Hepatocyte (in vitro differentiated cells): ENCODE data around the gene SLC7A8. TPM values are rescaled to one million over a fixed set of nuclear protein-coding genes. Genes with fewer than 3 reads are reported as not detected.
A peak's percentile ranks its signal among the peaks of the same experiment; 100 is the strongest.

Source experiments
- DNase-seq: peaks from one replicate; pipeline ENCODE4 v3.0.0-alpha.2; 2016; ENCODE audit warnings: low spot score
- H2AFZ ChIP-seq: fragments of 200-600 bp; sonication (generic); 2 replicates; pipeline ENCODE4 v1.6.0; 2016; ENCODE audit warnings: antibody characterized with exemption, mild to moderate bottlenecking
- H3K27ac ChIP-seq: fragments of 200-600 bp; sonication (generic); 2 replicates; pipeline ENCODE4 v1.5.1; 2016; ENCODE audit warnings: mild to moderate bottlenecking
- H3K27me3 ChIP-seq: fragments of 200-600 bp; sonication (generic); 2 replicates; pipeline ENCODE4 v1.6.1; 2016
- H3K36me3 ChIP-seq: fragments of 200-600 bp; sonication (generic); replicated peaks from 2 replicates; pipeline ENCODE4 v1.5.1; 2016; ENCODE audit warnings: low read depth; ENCODE audit not compliant: insufficient read depth
- H3K4me1 ChIP-seq: fragments of 200-600 bp; sonication (generic); 2 replicates; pipeline ENCODE4 v1.5.1; 2016; ENCODE audit warnings: mild to moderate bottlenecking, moderate library complexity; ENCODE audit not compliant: insufficient read depth
- H3K4me2 ChIP-seq: fragments of 200-600 bp; sonication (generic); 2 replicates; pipeline ENCODE4 v1.6.0; 2016
- H3K4me3 ChIP-seq: fragments of 200-600 bp; sonication (generic); 2 replicates; pipeline ENCODE4 v1.5.1; 2016; ENCODE audit warnings: mild to moderate bottlenecking
- H3K79me2 ChIP-seq: fragments of 200-600 bp; sonication (generic); 2 replicates; pipeline ENCODE4 v1.6.0; 2017; ENCODE audit warnings: mild to moderate bottlenecking
- H3K9me2 ChIP-seq: fragments of 200-600 bp; sonication (generic); replicated peaks from 2 replicates; pipeline ENCODE4 v1.6.0; 2017; ENCODE audit warnings: mild to moderate bottlenecking; ENCODE audit not compliant: insufficient read depth
- H3K9me3 ChIP-seq: fragments of 200-600 bp; sonication (generic); 2 replicates; pipeline ENCODE4 v1.5.1; 2016; ENCODE audit warnings: low read depth, mild to moderate bottlenecking
- H4K20me1 ChIP-seq: fragments of 200-600 bp; sonication (generic); 2 replicates; pipeline ENCODE4 v1.6.0; 2016; ENCODE audit warnings: mild to moderate bottlenecking; ENCODE audit not compliant: insufficient read depth, poor library complexity, severe bottlenecking
- CTCF ChIP-seq: fragments of 200-600 bp; sonication (generic); IDR thresholded peaks from 2 replicates; pipeline ENCODE4 v1.5.1; 2016; ENCODE audit warnings: antibody characterized with exemption, mild to moderate bottlenecking; ENCODE audit not compliant: poor library complexity
- EZH2 ChIP-seq: fragments of 200-600 bp; sonication (generic); IDR thresholded peaks from 2 replicates; pipeline ENCODE4 v1.6.1; 2016; ENCODE audit warnings: antibody characterized with exemption, mild to moderate bottlenecking, borderline replicate concordance
- EZH2phosphoT487 ChIP-seq: fragments of 200-600 bp; sonication (generic); IDR thresholded peaks from one replicate; pipeline ENCODE4 v1.6.1; 2018; ENCODE audit warnings: antibody characterized with exemption, mild to moderate bottlenecking, low read depth, moderate library complexity; ENCODE audit not compliant: unreplicated experiment, severe bottlenecking
- WGBS: methylation state at CpG from one replicate; pipeline ENCODE4 v1.1.6; 2016; ENCODE audit warnings: low lambda C conversion rate; ENCODE audit errors: missing lambda C conversion rate; 5-methylcytosine and 5-hydroxymethylcytosine counted together
- polyA plus RNA-seq: library from polyadenylated mRNA; unstranded; fragments of >200 nt; fragmentation: Nextera tagmentation; extraction: Ambion mirVana; gene quantifications from 2 replicates; pipeline ENCODE4 v1.2.1, GENCODE V29; 2016
- total RNA-seq: library from RNA; depleted of rRNA; stranded (reverse); fragments of >200 nt; gene quantifications from 2 replicates; pipeline ENCODE4 v1.2.3, GENCODE V29; 2014

The SLC7A8 gene
- total and polyA plus RNA-seq, 2 experiments from 2014 or later = 54.6 to 123 TPM

- TF ChIP-seq EZH2phosphoT487 (no peak), CTCF (no peak), EZH2 (no peak)
- Histone ChIP-seq H3K4me3 (no peak overlapping the region), H3K27ac (peak overlapping the region; percentile 75), H4K20me1 (no peaks in the 10 kb centered on the region), H3K4me2 (no peak overlapping the region), H3K36me3 (no peaks in the 10 kb centered on the region), H3K79me2 (no peaks in the 10 kb centered on the region), H3K4me1 (peaks cover 7% of the 10 kb centered on the region), H3K27me3 (no peaks in the 10 kb centered on the region), H3K9me2 (no peaks in the 10 kb centered on the region), H2AFZ (no peak overlapping the region), H3K9me3 (no peaks in the 10 kb centered on the region)
- 97% methylated on average over 4 of the region's 4 CpGs for WGBS
- DNase-seq = no peak
Observed at GRCh38 chr14:23146980-23147379, 36.5 kb downstream of the SLC7A8 start.

DNA sequence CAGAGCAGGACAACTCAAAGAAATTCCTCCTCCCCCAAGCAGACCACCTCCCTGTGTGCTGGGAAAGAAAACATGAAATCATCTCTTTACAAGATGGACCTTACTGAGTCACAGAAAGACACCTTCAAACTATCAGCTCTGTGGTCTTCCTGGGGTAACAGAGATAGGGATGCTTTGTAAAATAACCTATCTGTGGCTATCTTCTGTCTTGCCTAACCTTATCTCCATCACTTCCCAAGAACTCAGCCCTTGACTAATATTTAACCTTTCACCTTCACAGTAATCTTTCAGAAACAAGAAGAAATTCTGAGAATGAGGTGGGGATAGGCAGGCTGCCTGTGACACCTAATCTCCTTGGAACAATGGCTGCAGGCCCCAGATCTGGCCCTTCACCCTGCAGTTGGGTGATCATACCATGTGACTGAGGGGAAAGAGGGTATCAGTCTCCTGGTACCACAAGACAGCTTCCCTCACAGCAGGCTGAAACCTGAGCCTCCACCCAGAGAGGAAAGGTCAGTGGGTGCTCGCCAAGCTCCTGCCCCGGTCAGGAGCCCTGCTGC is 37.0 kb downstream of the SLC7A8 start:
- Histone ChIP-seq H3K9me2 (no peaks in the 10 kb centered on the region), H3K27ac (peak overlapping the region; percentile 75), H3K9me3 (no peaks in the 10 kb centered on the region), H3K27me3 (no peaks in the 10 kb centered on the region), H3K79me2 (no peaks in the 10 kb centered on the region), H3K4me3 (no peak overlapping the region), H3K4me2 (no peak overlapping the region), H4K20me1 (no peaks in the 10 kb centered on the region), H3K36me3 (no peaks in the 10 kb centered on the region), H3K4me1 (peaks cover 7% of the 10 kb centered on the region), H2AFZ (no peak overlapping the region)
- no peak for DNase-seq
- WGBS = 56% methylated on average over 2 of the region's 2 CpGs
- TF ChIP-seq CTCF (no peak), EZH2phosphoT487 (no peak)

- peaks cover 7% of the 10 kb centered on the region for H3K4me1 ChIP-seq
- H3K4me2 ChIP-seq = no peak overlapping the region
- no peak for TF ChIP-seq EZH2
- no peak for TF ChIP-seq CTCF
- no peak for TF ChIP-seq EZH2phosphoT487
- no peaks in the 10 kb centered on the region for H3K9me2 ChIP-seq
- no peak overlapping the region for H2AFZ ChIP-seq
- no peak overlapping the region for H3K4me3 ChIP-seq
- WGBS = 54% methylated on average over 4 of the region's 4 CpGs
- DNase-seq = peak; percentile 56
- H3K9me3 ChIP-seq = no peaks in the 10 kb centered on the region
- no peaks in the 10 kb centered on the region for H4K20me1 ChIP-seq
- H3K27me3 ChIP-seq = no peaks in the 10 kb centered on the region
- no peaks in the 10 kb centered on the region for H3K79me2 ChIP-seq
- H3K36me3 ChIP-seq = no peaks in the 10 kb centered on the region
- peak overlapping the region; percentile 75 for H3K27ac ChIP-seq
Observed at GRCh38 chr14:23145794-23146350, 37.6 kb downstream of the SLC7A8 start.
